HCT116 (cell line): ENCODE results near the gene KRTAP1-5. TPM values are rescaled to one million over a fixed set of nuclear protein-coding genes. Genes with fewer than 3 reads are reported as not detected.

ENCODE experiments used
- ATAC-seq: fragments of 200-7000 bp; cut with Tn5 transposase; 2 replicates; pipeline ENCODE4 v1.9.1; 2020; ENCODE audit warnings: mild to moderate bottlenecking, moderate library complexity
- BruUV-seq: library from RNA; stranded (reverse); fragments of 400-500 nt; replicated peaks from 2 replicates; lab custom pipeline; 2021; lab: Mats Ljungman, UMichigan
- CTCF ChIA-PET: fragments of 300-600 bp; sonication (Branson Sonifier 250); formaldehyde crosslinking; loops from one replicate; lab custom pipeline; 2021; ENCODE audit warnings: antibody characterized with exemption; lab: Charles Lee
- POLR2A ChIA-PET: fragments of 300-600, 350-600 bp; sonication (Branson Sonifier 250); formaldehyde crosslinking; loops from one replicate; lab custom pipeline; 2021; ENCODE audit warnings: antibody characterized with exemption; lab: Charles Lee
- RAD21 ChIA-PET, 2 experiments: fragments of 300-600 bp; sonication (Branson Sonifier 250); formaldehyde crosslinking; loops; one replicate each; lab custom pipeline; 2023; ENCODE audit warnings: low total read pairs in 2 of 2; ENCODE audit not compliant: uncharacterized antibody in 2 of 2, unreplicated experiment in 2 of 2, low non-redundant PET in 1 of 2; lab: Charles Lee
- DNase-seq: peaks from one replicate; pipeline ENCODE4 v3.0.0-alpha.2; 2010; ENCODE audit warnings: low read depth, low spot score
- H2AFZ ChIP-seq: fragments of 200-600 bp; shearing (Covaris generic), sonication (generic); 2 replicates; pipeline ENCODE4 v1.6.1; 2017; ENCODE audit warnings: low read depth, mixed run types, mixed read lengths, antibody characterized with exemption, low read length; ENCODE audit not compliant: poor library complexity, severe bottlenecking
- H3K27ac ChIP-seq: 2 replicates; pipeline ENCODE4 v1.5.1; 2012; ENCODE audit warnings: low read depth, low read length
- H3K27me3 ChIP-seq: fragments of 200-600 bp; sonication (generic); 2 replicates; pipeline ENCODE4 v1.6.1; 2016; ENCODE audit warnings: mixed run types, low read length, mixed read lengths; ENCODE audit not compliant: insufficient read depth
- H3K36me3 ChIP-seq, 2 experiments: fragments of 200-500 bp in 1 of 2; fragments of 200-600 bp in 1 of 2; sonication (Bioruptor generic) in 1 of 2; sonication (generic) in 1 of 2; 2 replicates each; pipeline versions ENCODE4 v1.5.1 to v1.6.1; 2014 to 2016; ENCODE audit warnings: low read length in 2 of 2, inconsistent platforms in 1 of 2, mixed read lengths in 1 of 2, mixed run types in 1 of 2; ENCODE audit not compliant: insufficient read depth in 2 of 2, control insufficient read depth in 1 of 2
- H3K4me1 ChIP-seq, 2 experiments: fragments of 200-600 bp in 1 of 2; sonication (generic) in 1 of 2; 2 replicates each; pipeline versions ENCODE4 v1.5.1 to v1.6.1; 2012 to 2017; ENCODE audit warnings: low read length in 2 of 2, inconsistent platforms in 1 of 2, mild to moderate bottlenecking in 1 of 2, mixed read lengths in 1 of 2, mixed run types in 1 of 2, moderate library complexity in 1 of 2; ENCODE audit not compliant: insufficient read depth in 2 of 2, control insufficient read depth in 1 of 2
- H3K4me2 ChIP-seq: fragments of 200-600 bp; sonication (generic); 2 replicates; pipeline ENCODE4 v1.6.1; 2017; ENCODE audit warnings: mixed run types, low read length, mixed read lengths
- H3K4me3 ChIP-seq, 2 experiments: fragments of 200-600 bp in 1 of 2; sonication (generic) in 1 of 2; replicated peaks in 1 of 2; 2 replicates each; pipeline ENCODE4 v1.5.1; 2011 to 2016; ENCODE audit warnings: low read length in 2 of 2, control low read depth in 1 of 2, low read depth in 1 of 2, mild to moderate bottlenecking in 1 of 2, mixed read lengths in 1 of 2, mixed run types in 1 of 2
- H3K79me2 ChIP-seq: fragments of 200-600 bp; sonication (generic); 2 replicates; pipeline ENCODE4 v1.6.1; 2017; ENCODE audit warnings: mild to moderate bottlenecking, mixed run types, low read length, moderate library complexity, mixed read lengths; ENCODE audit not compliant: insufficient read depth
- H3K9ac ChIP-seq: fragments of 200-600 bp; sonication (generic); 2 replicates; pipeline ENCODE4 v1.6.1; 2016; ENCODE audit warnings: low read length, mixed read lengths
- H3K9me2 ChIP-seq: fragments of 200-600 bp; sonication (generic), shearing (Covaris generic); 2 replicates; pipeline ENCODE4 v1.6.1; 2017; ENCODE audit warnings: mixed run types, mild to moderate bottlenecking, moderate library complexity; ENCODE audit not compliant: insufficient read depth
- H3K9me3 ChIP-seq, 2 experiments: fragments of 200-500 bp in 1 of 2; fragments of 200-600 bp in 1 of 2; sonication (Bioruptor generic) in 1 of 2; sonication (generic) in 1 of 2; 2 replicates each; pipeline ENCODE4 v1.6.1; 2014 to 2017; ENCODE audit warnings: low read length in 2 of 2, mixed read lengths in 2 of 2, inconsistent platforms in 1 of 2, low read depth in 1 of 2, mild to moderate bottlenecking in 1 of 2, mixed run types in 1 of 2, moderate library complexity in 1 of 2; ENCODE audit not compliant: control insufficient read depth in 1 of 2, insufficient read depth in 1 of 2
- H4K20me1 ChIP-seq: fragments of 200-600 bp; sonication (generic), shearing (Covaris generic); 2 replicates; pipeline ENCODE4 v1.6.1; 2017; ENCODE audit warnings: mixed run types, mild to moderate bottlenecking, moderate library complexity; ENCODE audit not compliant: insufficient read depth
- CBX3 ChIP-seq: IDR thresholded peaks from 2 replicates; pipeline ENCODE4 v1.6.1; 2012; ENCODE audit warnings: low read depth
- CEBPB ChIP-seq: IDR thresholded peaks from 2 replicates; pipeline ENCODE4 v1.6.1; 2012; ENCODE audit warnings: low read depth
- EGR1 ChIP-seq: IDR thresholded peaks from 2 replicates; pipeline ENCODE4 v1.6.1; 2012; ENCODE audit warnings: low read depth
- ELF1 ChIP-seq: IDR thresholded peaks from 2 replicates; pipeline ENCODE4 v1.6.1; 2012; ENCODE audit warnings: low read depth, borderline replicate concordance
- EZH2 ChIP-seq: fragments of 200-600 bp; sonication (generic); IDR thresholded peaks from 2 replicates; pipeline ENCODE4 v1.6.1; 2017; ENCODE audit warnings: antibody characterized with exemption, mixed run types
- EZH2phosphoT487 ChIP-seq: fragments of 200-600 bp; IDR thresholded peaks from 2 replicates; pipeline ENCODE4 v1.6.1; 2018; ENCODE audit warnings: antibody characterized with exemption, borderline replicate concordance
- FOSL1 ChIP-seq: IDR thresholded peaks from 2 replicates; pipeline ENCODE4 v1.6.1; 2012; ENCODE audit warnings: low read depth
- MAX ChIP-seq: IDR thresholded peaks from 2 replicates; pipeline ENCODE4 v1.6.1; 2012
- POLR2AphosphoS5 ChIP-seq: IDR thresholded peaks from 2 replicates; pipeline ENCODE4 v1.6.1; 2011; ENCODE audit warnings: mild to moderate bottlenecking, low read depth, low read length, moderate library complexity
- SIN3A ChIP-seq: IDR thresholded peaks from 2 replicates; pipeline ENCODE4 v1.6.1; 2012; ENCODE audit warnings: low read depth
- SP1 ChIP-seq: IDR thresholded peaks from 2 replicates; pipeline ENCODE4 v1.6.1; 2012; ENCODE audit warnings: low read depth
- SRF ChIP-seq: IDR thresholded peaks from 2 replicates; pipeline ENCODE4 v1.6.1; 2012; ENCODE audit warnings: low read depth
- TCF7L2 ChIP-seq: IDR thresholded peaks from 2 replicates; pipeline ENCODE4 v1.7.0; 2011; ENCODE audit warnings: borderline replicate concordance, inconsistent platforms; ENCODE audit not compliant: insufficient read depth, insufficient read length; ENCODE audit errors: extremely low read depth
- YY1 ChIP-seq: IDR thresholded peaks from 2 replicates; pipeline ENCODE4 v1.6.1; 2011; ENCODE audit warnings: low read length, low read depth, moderate library complexity, mild to moderate bottlenecking; ENCODE audit not compliant: insufficient replicate concordance; ENCODE audit errors: extremely low read depth
- ZFX ChIP-seq: fragments of 450-650 bp; IDR thresholded peaks from 2 replicates; pipeline ENCODE4 v1.6.1; 2017
- ZNF274 ChIP-seq: fragments of 200-500 bp; sonication (Bioruptor generic); IDR thresholded peaks from 2 replicates; pipeline ENCODE4 v1.6.1; 2014; ENCODE audit warnings: mild to moderate bottlenecking, low read depth, low read length, inconsistent platforms
- intact Hi-C: fragments of 100-400 bp; cut with micrococcal nuclease; formaldehyde crosslinking; loops from 2 replicates; pipeline ENCODE4 v1.10.0; 2022
- total RNA-seq: library from RNA; stranded (reverse); gene quantifications from one replicate; pipeline ENCODE4 v1.2.1, GENCODE V29; 2021; ENCODE audit not compliant: unreplicated experiment
- TF ChIP-seq, protein P1 (sequence below): IDR thresholded peaks from 2 replicates; pipeline ENCODE4 v1.6.1; 2012; ENCODE audit warnings: low read depth

KRTAP1-5 gene
- total RNA-seq, 1 experiment from 2014 or later, result not detected

DNA sequence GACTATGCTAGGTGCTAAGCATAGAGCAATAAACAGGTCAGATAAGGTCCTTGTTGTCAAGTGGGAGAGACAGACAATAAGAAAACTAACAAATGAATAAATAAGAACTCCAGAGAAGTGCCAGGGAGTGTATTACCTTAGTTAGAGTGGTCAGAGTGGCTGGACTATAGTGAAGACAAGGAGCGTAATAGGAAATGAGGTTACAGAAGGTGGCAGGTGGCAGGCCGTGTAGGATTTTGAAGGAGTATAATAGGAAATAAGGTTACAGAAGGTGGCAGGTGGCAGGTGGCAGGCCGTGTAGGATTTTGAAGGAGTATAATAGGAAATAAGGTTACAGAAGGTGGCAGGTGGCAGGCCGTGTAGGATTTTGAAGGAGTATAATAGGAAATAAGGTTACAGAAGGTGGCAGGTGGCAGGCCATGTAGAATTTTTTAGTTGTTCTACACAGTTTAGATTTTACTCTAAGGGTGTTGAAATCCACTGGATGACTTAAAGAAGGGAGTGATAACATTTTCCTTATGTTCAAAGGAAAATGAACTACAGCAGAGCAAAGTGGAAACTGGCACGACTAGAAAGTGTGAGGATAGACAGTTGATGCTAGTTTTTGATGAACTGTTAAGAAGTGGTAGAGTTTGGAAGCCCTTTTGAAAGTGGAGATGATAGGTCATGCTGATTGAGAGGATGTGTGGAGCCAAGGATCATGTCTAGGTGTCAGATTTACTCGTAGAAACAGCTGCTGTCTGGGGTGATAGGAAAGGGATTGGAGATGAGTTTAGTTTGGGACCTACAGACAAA is 14.5 kb downstream of the KRTAP1-5 start:
- ATAC-seq, result no peak
- Histone ChIP-seq H3K4me2 (no peak overlapping the region), H3K79me2 (no peaks in the 10 kb centered on the region), H3K9ac (no peak overlapping the region), H3K9me2 (no peaks in the 10 kb centered on the region), H3K27ac (no peak overlapping the region), H2AFZ (no peak overlapping the region), H3K9me3 (no peaks in the 10 kb centered on the region), H3K36me3 (no peaks in the 10 kb centered on the region), H4K20me1 (no peaks in the 10 kb centered on the region), H3K27me3 (no peaks in the 10 kb centered on the region), H3K4me1 (peaks cover 0 to 6% of the 10 kb centered on the region in 2 experiments; a peak in 1 of 4 replicates), H3K4me3 (no peak overlapping the region)
- TF ChIP-seq ELF1 (no peak), CEBPB (no peak), ZNF274 (no peak), MAX (no peak), EZH2phosphoT487 (no peak), FOSL1 (no peak), SP1 (no peak), POLR2AphosphoS5 (no peak), EGR1 (no peak), ZFX (no peak), YY1 (no peak), CBX3 (no peak), SIN3A (no peak), SRF (no peak), TCF7L2 (no peak), EZH2 (no peak)
- TF ChIP-seq, protein P1, sequence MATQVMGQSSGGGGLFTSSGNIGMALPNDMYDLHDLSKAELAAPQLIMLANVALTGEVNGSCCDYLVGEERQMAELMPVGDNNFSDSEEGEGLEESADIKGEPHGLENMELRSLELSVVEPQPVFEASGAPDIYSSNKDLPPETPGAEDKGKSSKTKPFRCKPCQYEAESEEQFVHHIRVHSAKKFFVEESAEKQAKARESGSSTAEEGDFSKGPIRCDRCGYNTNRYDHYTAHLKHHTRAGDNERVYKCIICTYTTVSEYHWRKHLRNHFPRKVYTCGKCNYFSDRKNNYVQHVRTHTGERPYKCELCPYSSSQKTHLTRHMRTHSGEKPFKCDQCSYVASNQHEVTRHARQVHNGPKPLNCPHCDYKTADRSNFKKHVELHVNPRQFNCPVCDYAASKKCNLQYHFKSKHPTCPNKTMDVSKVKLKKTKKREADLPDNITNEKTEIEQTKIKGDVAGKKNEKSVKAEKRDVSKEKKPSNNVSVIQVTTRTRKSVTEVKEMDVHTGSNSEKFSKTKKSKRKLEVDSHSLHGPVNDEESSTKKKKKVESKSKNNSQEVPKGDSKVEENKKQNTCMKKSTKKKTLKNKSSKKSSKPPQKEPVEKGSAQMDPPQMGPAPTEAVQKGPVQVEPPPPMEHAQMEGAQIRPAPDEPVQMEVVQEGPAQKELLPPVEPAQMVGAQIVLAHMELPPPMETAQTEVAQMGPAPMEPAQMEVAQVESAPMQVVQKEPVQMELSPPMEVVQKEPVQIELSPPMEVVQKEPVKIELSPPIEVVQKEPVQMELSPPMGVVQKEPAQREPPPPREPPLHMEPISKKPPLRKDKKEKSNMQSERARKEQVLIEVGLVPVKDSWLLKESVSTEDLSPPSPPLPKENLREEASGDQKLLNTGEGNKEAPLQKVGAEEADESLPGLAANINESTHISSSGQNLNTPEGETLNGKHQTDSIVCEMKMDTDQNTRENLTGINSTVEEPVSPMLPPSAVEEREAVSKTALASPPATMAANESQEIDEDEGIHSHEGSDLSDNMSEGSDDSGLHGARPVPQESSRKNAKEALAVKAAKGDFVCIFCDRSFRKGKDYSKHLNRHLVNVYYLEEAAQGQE, result no peak
- CTCF ChIA-PET, result no interaction called here
- POLR2A ChIA-PET, result no interaction called here
- DNase-seq, result no peak
- intact Hi-C loops, result no loop called here
- RAD21 ChIA-PET, result no interaction called here
- no TSS peak for BruUV-seq
